NCI-H2081 (cell line): Measurements from ENCODE around the gene URB1.

Source experiments
- DNase-seq, 2 experiments: peaks; one replicate each; lab custom pipeline; 2025; lab: John Stamatoyannopoulos, UW

The URB1 gene

GRCh38 chr21:32340863-32341848 is 51.7 kb downstream of the URB1 start:
- DNase-seq = no peak

GRCh38 chr21:32338209-32338921 is 54.4 kb downstream of the URB1 start:
- DNase-seq = no peak

GRCh38 chr21:32337206-32337605 is 55.6 kb downstream of the URB1 start:
- no peak for DNase-seq

GRCh38 chr21:32336711-32337110 is 56.1 kb downstream of the URB1 start:
- DNase-seq = no peak

- no peak for DNase-seq
Observed at GRCh38 chr21:32335601-32336575, 56.9 kb downstream of the URB1 start.

- DNase-seq = no peak
Observed at GRCh38 chr21:32334980-32335531, 57.8 kb downstream of the URB1 start.

GRCh38 chr21:32333953-32334673 is 58.7 kb downstream of the URB1 start:
- DNase-seq = no peak

- DNase-seq = no peak
Observed at GRCh38 chr21:32332463-32332951, 60.3 kb downstream of the URB1 start.

- no peak for DNase-seq
Observed at GRCh38 chr21:32331444-32332305, 61.1 kb downstream of the URB1 start.

GRCh38 chr21:32330784-32331311 is 62.0 kb downstream of the URB1 start:
- DNase-seq = peak; percentile 46 to 51

GRCh38 chr21:32329776-32330175 is 63.0 kb downstream of the URB1 start:
- no peak for DNase-seq

- DNase-seq = no peak
Observed at GRCh38 chr21:32329331-32329730, 63.5 kb downstream of the URB1 start.

- no peak for DNase-seq
Observed at GRCh38 chr21:32328595-32328994, 64.2 kb downstream of the URB1 start.

- no peak for DNase-seq
Observed at GRCh38 chr21:32325706-32326105, 67.1 kb downstream of the URB1 start.

- no peak for DNase-seq
Observed at GRCh38 chr21:32322676-32323075, 70.1 kb downstream of the URB1 start.

GRCh38 chr21:32322103-32322502 is 70.7 kb downstream of the URB1 start:
- DNase-seq = no peak

GRCh38 chr21:32321480-32321879 is 71.3 kb downstream of the URB1 start:
- no peak for DNase-seq

GRCh38 chr21:32320726-32321125 is 72.1 kb downstream of the URB1 start:
- DNase-seq = no peak

- no peak for DNase-seq
Observed at GRCh38 chr21:32320059-32320458, 72.8 kb downstream of the URB1 start.
